ENCODE measurements around the gene AFMID.

Gene AFMID

DNA sequence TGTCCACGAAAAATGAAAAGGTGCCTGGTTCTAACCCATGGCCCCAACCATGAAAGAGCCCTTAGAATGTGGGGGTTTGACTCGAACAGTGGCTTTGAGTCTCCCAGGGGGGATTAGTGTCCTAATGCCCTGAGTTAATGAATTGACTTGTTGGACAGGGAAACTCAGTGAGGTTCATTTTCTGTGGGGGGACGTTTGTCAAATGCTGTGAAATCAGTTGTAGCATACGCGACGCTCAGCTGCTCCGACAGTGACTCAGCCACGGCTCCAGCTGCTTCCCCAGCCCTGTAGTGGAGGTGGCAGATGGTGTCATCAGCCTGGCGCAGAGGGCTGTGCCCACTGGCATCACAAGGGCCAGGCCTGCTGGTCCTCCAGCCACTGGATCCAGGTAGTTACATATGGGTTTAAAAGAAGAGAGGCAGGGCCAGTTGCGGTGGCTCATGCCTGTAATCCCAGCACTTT, 40.3 kb downstream of the AFMID start:
- Histone ChIP-seq H3K4me3 (ENCODE audit: low read depth, low read length) (no peak overlapping the region), H3K4me1 (ENCODE audit: control insufficient read depth, insufficient read depth, low read length) (no peaks in the 10 kb centered on the region), H3K9me3 (ENCODE audit: control insufficient read depth, insufficient read depth, low read depth, low read length) (no peaks in the 10 kb centered on the region), H3K36me3 (ENCODE audit: control insufficient read depth in 2 of 2, insufficient read depth in 1 of 2, low read length in 2 of 2) (peaks cover 18 to 31% of the 10 kb centered on the region in 2 experiments), H3K27ac (ENCODE audit: extremely low read depth, low read depth, low read length) (no peak overlapping the region)
- ChIA-PET CTCF (interaction anchor here (1.3 to 1.9 kb wide), 4 partner anchors 23 to 115 kb away, joined by 4 to 15 read pairs (median 6); partner anchors contain the start of genes AFMID and TK1), POLR2A (interaction anchor here (0.7 to 3.2 kb wide), 3 partner anchors 10 to 40 kb away, joined by 3 to 15 read pairs (median 9); partner anchors contain the start of genes AFMID, BIRC5 and TK1)
- TF ChIP-seq ZNF37A (tag by site-specific recombination; IDR thresholded peaks at IDR 0.05), result no peak
- no peak for TF ChIP-seq ZNF221 (tag by site-specific recombination; IDR thresholded peaks at IDR 0.05; ENCODE audit: borderline replicate concordance)
- no peak for TF ChIP-seq GLIS1 (tag by site-specific recombination; IDR thresholded peaks at IDR 0.05)
- TF ChIP-seq ZBTB8A (tag by site-specific recombination; IDR thresholded peaks at IDR 0.05), result no peak
- no peak for TF ChIP-seq ZNF76 (tag by site-specific recombination; IDR thresholded peaks at IDR 0.05; ENCODE audit: borderline replicate concordance, low read depth)
- TF ChIP-seq, protein P1, sequence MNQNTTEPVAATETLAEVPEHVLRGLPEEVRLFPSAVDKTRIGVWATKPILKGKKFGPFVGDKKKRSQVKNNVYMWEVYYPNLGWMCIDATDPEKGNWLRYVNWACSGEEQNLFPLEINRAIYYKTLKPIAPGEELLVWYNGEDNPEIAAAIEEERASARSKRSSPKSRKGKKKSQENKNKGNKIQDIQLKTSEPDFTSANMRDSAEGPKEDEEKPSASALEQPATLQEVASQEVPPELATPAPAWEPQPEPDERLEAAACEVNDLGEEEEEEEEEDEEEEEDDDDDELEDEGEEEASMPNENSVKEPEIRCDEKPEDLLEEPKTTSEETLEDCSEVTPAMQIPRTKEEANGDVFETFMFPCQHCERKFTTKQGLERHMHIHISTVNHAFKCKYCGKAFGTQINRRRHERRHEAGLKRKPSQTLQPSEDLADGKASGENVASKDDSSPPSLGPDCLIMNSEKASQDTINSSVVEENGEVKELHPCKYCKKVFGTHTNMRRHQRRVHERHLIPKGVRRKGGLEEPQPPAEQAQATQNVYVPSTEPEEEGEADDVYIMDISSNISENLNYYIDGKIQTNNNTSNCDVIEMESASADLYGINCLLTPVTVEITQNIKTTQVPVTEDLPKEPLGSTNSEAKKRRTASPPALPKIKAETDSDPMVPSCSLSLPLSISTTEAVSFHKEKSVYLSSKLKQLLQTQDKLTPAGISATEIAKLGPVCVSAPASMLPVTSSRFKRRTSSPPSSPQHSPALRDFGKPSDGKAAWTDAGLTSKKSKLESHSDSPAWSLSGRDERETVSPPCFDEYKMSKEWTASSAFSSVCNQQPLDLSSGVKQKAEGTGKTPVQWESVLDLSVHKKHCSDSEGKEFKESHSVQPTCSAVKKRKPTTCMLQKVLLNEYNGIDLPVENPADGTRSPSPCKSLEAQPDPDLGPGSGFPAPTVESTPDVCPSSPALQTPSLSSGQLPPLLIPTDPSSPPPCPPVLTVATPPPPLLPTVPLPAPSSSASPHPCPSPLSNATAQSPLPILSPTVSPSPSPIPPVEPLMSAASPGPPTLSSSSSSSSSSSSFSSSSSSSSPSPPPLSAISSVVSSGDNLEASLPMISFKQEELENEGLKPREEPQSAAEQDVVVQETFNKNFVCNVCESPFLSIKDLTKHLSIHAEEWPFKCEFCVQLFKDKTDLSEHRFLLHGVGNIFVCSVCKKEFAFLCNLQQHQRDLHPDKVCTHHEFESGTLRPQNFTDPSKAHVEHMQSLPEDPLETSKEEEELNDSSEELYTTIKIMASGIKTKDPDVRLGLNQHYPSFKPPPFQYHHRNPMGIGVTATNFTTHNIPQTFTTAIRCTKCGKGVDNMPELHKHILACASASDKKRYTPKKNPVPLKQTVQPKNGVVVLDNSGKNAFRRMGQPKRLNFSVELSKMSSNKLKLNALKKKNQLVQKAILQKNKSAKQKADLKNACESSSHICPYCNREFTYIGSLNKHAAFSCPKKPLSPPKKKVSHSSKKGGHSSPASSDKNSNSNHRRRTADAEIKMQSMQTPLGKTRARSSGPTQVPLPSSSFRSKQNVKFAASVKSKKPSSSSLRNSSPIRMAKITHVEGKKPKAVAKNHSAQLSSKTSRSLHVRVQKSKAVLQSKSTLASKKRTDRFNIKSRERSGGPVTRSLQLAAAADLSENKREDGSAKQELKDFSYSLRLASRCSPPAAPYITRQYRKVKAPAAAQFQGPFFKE (tag by site-specific recombination; IDR thresholded peaks at IDR 0.05; ENCODE audit: borderline replicate concordance), result no peak
- TF ChIP-seq, protein P2, sequence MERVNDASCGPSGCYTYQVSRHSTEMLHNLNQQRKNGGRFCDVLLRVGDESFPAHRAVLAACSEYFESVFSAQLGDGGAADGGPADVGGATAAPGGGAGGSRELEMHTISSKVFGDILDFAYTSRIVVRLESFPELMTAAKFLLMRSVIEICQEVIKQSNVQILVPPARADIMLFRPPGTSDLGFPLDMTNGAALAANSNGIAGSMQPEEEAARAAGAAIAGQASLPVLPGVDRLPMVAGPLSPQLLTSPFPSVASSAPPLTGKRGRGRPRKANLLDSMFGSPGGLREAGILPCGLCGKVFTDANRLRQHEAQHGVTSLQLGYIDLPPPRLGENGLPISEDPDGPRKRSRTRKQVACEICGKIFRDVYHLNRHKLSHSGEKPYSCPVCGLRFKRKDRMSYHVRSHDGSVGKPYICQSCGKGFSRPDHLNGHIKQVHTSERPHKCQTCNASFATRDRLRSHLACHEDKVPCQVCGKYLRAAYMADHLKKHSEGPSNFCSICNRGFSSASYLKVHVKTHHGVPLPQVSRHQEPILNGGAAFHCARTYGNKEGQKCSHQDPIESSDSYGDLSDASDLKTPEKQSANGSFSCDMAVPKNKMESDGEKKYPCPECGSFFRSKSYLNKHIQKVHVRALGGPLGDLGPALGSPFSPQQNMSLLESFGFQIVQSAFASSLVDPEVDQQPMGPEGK (tag by site-specific recombination; IDR thresholded peaks at IDR 0.05), result no peak
- no peak for TF ChIP-seq ZNF24 (tag by site-specific recombination; IDR thresholded peaks at IDR 0.05)
- TF ChIP-seq KLF10 (tag by site-specific recombination; IDR thresholded peaks at IDR 0.05), result no peak
- no peak for TF ChIP-seq ZNF701 (tag by site-specific recombination; IDR thresholded peaks at IDR 0.05)
- TF ChIP-seq ZNF239 (tag by site-specific recombination; IDR thresholded peaks at IDR 0.05), result no peak
- TF ChIP-seq ZBTB1 (tag by site-specific recombination; IDR thresholded peaks at IDR 0.05), result no peak
- TF ChIP-seq, protein P3, sequence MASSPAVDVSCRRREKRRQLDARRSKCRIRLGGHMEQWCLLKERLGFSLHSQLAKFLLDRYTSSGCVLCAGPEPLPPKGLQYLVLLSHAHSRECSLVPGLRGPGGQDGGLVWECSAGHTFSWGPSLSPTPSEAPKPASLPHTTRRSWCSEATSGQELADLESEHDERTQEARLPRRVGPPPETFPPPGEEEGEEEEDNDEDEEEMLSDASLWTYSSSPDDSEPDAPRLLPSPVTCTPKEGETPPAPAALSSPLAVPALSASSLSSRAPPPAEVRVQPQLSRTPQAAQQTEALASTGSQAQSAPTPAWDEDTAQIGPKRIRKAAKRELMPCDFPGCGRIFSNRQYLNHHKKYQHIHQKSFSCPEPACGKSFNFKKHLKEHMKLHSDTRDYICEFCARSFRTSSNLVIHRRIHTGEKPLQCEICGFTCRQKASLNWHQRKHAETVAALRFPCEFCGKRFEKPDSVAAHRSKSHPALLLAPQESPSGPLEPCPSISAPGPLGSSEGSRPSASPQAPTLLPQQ (tag by site-specific recombination; IDR thresholded peaks at IDR 0.05), result no peak

DNA sequence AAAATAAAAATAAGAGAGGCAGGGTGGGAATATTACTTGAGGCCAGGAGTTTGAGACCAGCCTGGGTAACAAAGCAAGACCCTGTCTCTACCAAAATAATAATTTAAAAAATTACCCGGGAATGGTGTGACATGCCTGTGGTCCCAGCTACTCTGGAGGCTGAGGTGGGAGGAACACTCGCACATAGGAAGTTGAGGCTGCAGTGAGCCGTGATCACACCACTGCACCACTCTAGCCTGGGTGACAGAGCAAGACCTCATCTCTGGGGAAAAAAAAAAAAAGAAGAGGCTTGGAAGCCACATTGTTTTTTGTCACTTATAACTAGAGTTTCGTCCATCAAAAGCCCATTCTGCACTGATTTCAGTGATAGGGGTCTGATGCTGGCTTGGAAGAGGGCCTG, 41.0 kb downstream of the AFMID start:
- ChIA-PET POLR2A (no interaction called here), CTCF (interaction anchor here (0.6 to 1.9 kb wide), 3 partner anchors 22 to 116 kb away, joined by 4 to 8 read pairs (median 5); no protein-coding TSS in a partner anchor)
- no peaks in the 10 kb centered on the region for H3K9me3 ChIP-seq (ENCODE audit: control insufficient read depth, insufficient read depth, low read depth, low read length)
- no peaks in the 10 kb centered on the region for H3K4me1 ChIP-seq (ENCODE audit: control insufficient read depth, insufficient read depth, low read length)
- no peak overlapping the region for H3K4me3 ChIP-seq (ENCODE audit: low read depth, low read length)
- H3K36me3 ChIP-seq (ENCODE audit: control insufficient read depth in 2 of 2, insufficient read depth in 1 of 2, low read length in 2 of 2), result peaks cover 11 to 24% of the 10 kb centered on the region in 2 experiments
- H3K27ac ChIP-seq (ENCODE audit: extremely low read depth, low read depth, low read length), result no peak overlapping the region
- TF ChIP-seq ZNF544 (tag by site-specific recombination; IDR thresholded peaks at IDR 0.05), result no peak
- no peak for TF ChIP-seq KLF9 (tag by site-specific recombination; IDR thresholded peaks at IDR 0.05; ENCODE audit: low read depth)
- TF ChIP-seq, protein P4, sequence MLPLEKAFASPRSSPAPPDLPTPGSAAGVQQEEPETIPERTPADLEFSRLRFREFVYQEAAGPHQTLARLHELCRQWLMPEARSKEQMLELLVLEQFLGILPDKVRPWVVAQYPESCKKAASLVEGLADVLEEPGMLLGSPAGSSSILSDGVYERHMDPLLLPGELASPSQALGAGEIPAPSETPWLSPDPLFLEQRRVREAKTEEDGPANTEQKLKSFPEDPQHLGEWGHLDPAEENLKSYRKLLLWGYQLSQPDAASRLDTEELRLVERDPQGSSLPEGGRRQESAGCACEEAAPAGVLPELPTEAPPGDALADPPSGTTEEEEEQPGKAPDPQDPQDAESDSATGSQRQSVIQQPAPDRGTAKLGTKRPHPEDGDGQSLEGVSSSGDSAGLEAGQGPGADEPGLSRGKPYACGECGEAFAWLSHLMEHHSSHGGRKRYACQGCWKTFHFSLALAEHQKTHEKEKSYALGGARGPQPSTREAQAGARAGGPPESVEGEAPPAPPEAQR (tag by site-specific recombination; IDR thresholded peaks at IDR 0.05), result no peak
- TF ChIP-seq, protein P5, sequence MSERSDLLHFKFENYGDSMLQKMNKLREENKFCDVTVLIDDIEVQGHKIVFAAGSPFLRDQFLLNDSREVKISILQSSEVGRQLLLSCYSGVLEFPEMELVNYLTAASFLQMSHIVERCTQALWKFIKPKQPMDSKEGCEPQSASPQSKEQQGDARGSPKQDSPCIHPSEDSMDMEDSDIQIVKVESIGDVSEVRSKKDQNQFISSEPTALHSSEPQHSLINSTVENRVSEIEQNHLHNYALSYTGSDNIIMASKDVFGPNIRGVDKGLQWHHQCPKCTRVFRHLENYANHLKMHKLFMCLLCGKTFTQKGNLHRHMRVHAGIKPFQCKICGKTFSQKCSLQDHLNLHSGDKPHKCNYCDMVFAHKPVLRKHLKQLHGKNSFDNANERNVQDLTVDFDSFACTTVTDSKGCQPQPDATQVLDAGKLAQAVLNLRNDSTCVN (tag by site-specific recombination; optimal IDR thresholded peaks at IDR 0.05), result no peak
- TF ChIP-seq ZNF76 (tag by site-specific recombination; IDR thresholded peaks at IDR 0.05; ENCODE audit: borderline replicate concordance, low read depth), result no peak
